IPS DF 6.9 (cell line): ENCODE data around the gene AHNAK2.
"Not testable (repeated sequence)": the region's sequence is repeated elsewhere in the genome, so short reads cannot be mapped to it uniquely, and the experiment has no call there.

ENCODE experiments used
- DNase-seq: peaks from one replicate; pipeline ENCODE4 v3.0.0-alpha.2; 2013; ENCODE audit warnings: low read depth, low spot score
- H3K27ac ChIP-seq: one replicate; pipeline ENCODE4 v1.5.1; 2013; ENCODE audit warnings: low read length, control low read depth
- H3K27me3 ChIP-seq: 2 replicates; pipeline ENCODE4 v1.6.1; 2013; ENCODE audit warnings: mild to moderate bottlenecking, low read length; ENCODE audit not compliant: control insufficient read depth, insufficient read depth
- H3K36me3 ChIP-seq: 2 replicates; pipeline ENCODE4 v1.6.1; 2013; ENCODE audit warnings: low read length; ENCODE audit not compliant: control insufficient read depth, insufficient read depth
- H3K4me1 ChIP-seq: 2 replicates; pipeline ENCODE4 v1.6.1; 2013; ENCODE audit warnings: low read length; ENCODE audit not compliant: control insufficient read depth, insufficient read depth
- H3K4me3 ChIP-seq: 2 replicates; pipeline ENCODE4 v1.5.1; 2013; ENCODE audit warnings: mild to moderate bottlenecking, low read length
- H3K9me3 ChIP-seq: 2 replicates; pipeline ENCODE4 v1.6.1; 2013; ENCODE audit warnings: low read length, inconsistent platforms; ENCODE audit not compliant: control insufficient read depth, insufficient read depth
- WGBS: extraction: QIAGEN DNeasy Blood & Tissue Kit; methylation state at CpG from one replicate; pipeline ENCODE4 v1.1.7; 2013; ENCODE audit warnings: mixed read lengths, missing lambda C conversion rate; ENCODE audit not compliant: insufficient read length, insufficient coverage; 5-methylcytosine and 5-hydroxymethylcytosine counted together

Gene AHNAK2

DNA sequence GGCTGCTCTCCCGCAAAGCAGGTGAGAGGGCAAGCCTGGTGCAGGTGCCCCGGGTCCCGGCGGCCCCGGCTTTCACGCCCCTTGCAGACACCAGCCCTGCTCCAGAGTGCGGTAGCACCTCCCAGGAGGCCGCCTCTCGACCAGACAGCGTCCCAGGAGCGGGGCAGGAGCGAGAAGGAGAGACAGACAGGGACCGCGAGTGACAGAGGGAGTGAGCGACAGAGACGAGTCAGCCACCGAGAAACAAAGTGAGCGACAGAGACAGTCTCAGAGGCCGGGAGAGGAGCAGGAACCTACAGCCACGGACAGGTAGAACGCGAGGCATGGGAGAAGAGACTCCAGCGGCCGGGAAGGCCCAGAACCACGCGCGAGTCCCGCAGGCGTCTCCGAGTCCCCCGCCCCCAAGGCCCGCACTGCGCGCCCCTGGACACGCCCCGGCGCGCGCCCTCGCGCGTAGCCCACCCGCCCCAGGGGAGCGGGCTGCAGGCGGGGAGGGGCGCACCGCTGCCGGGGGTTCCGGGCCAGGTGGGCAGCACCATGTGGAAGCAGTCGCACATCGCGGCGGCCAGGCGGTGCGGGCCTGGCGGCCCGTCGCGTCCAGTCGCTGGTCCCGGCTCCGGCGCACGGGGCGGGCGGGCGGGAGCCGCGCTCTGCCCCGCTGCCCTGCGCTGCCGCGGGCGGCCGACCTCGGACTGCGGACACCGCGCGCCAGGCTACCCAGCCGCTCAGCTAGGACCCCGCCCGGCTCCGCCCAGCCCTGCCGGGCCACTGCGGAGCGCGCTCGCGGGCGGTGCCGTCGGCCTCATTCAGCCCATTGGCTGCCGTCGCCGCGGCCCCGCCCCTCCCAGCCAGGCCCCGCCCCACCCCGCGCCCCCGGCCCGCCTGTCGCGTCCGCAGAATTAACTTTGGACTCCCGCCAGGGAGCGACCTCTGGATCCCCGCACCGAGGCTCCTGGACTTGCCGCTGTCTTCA, at the start of gene AHNAK2:
Gene AHNAK2, minus strand, starts transcription at position 694 of the 973 bp plus-strand sequence. Its CDS starts 137 bp downstream, at position 557.
- DNase-seq = peak; percentile 54
- Histone ChIP-seq H3K36me3 (no peaks in the 10 kb centered on the region), H3K27ac (no peak within 1 kb of the TSS), H3K4me3 (peak within 1 kb of the TSS; percentile 54), H3K4me1 (no peaks in the 10 kb centered on the region), H3K27me3 (peaks cover 16% of the 10 kb centered on the region; the same call in 1 of the 2 replicates), H3K9me3 (no peaks in the 10 kb centered on the region)
- no CpG with 5 or more reads among the region's 111 CpGs for WGBS

GRCh38 chr14:105027718-105028117, 49.5 kb upstream of the AHNAK2 start:
- H3K9me3 ChIP-seq, DNase-seq, H3K36me3 ChIP-seq, H3K4me3 ChIP-seq, H3K27ac ChIP-seq, H3K27me3 ChIP-seq, H3K4me1 ChIP-seq: not testable (repeated sequence)
- WGBS = no CpG with 5 or more reads among the region's 4 CpGs

GRCh38 chr14:105026802-105027563, 48.8 kb upstream of the AHNAK2 start:
- H3K4me3 ChIP-seq = no peak overlapping the region
- DNase-seq = no peak
- no peaks in the 10 kb centered on the region for H3K36me3 ChIP-seq
- H3K9me3 ChIP-seq = no peaks in the 10 kb centered on the region
- H3K27ac ChIP-seq = no peak overlapping the region
- no peaks in the 10 kb centered on the region for H3K27me3 ChIP-seq
- no CpG with 5 or more reads among the region's 1 CpG for WGBS
- H3K4me1 ChIP-seq = no peaks in the 10 kb centered on the region

DNA sequence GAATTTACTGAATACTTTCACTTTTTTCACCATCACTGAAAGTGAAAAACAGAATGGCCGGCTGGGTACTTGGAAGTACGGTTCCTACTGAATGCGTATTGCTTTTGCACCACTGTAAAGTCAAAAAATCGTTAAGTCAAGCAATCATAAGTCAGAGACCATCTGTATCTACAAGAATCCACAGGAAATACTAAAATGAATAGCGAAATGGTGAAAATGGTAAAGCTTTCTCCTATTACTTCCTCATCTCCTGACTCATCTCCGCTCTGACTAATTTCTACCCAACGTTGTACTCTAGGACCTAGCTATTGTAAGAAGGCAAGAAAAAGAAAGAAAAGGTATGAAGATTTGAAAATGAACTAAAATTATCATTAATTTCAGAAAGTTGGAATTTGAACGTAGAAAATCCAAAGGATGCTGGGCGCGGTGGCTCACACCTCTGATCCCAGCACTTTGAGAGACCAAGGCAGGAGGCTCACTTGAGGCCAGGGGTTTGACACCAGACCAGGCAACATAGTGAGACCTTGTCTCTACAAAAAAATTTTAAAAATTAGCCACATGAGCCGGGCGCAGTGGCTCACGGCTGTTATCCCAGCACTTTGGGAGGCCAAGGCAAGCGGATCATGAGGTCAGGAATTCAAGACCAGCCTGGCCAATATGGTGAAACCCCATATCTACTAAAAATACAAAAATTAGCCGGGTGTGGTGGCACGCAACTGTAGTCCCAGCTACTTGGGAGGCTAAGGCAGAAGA, 48.0 kb upstream of the AHNAK2 start:
- no peak for DNase-seq
- Histone ChIP-seq H3K36me3 (no peaks in the 10 kb centered on the region), H3K27ac (no peak overlapping the region), H3K4me3 (no peak overlapping the region), H3K4me1 (no peaks in the 10 kb centered on the region), H3K9me3 (no peaks in the 10 kb centered on the region), H3K27me3 (no peaks in the 10 kb centered on the region)
- no CpG with 5 or more reads among the region's 16 CpGs for WGBS

- no peak for DNase-seq
- no CpG with 5 or more reads among the region's 6 CpGs for WGBS
- H3K27me3 ChIP-seq = no peaks in the 10 kb centered on the region
- H3K4me3 ChIP-seq = no peak overlapping the region
- no peaks in the 10 kb centered on the region for H3K4me1 ChIP-seq
- no peaks in the 10 kb centered on the region for H3K36me3 ChIP-seq
- H3K9me3 ChIP-seq = no peaks in the 10 kb centered on the region
- no peak overlapping the region for H3K27ac ChIP-seq
Observed at GRCh38 chr14:105025429-105025828, 47.3 kb upstream of the AHNAK2 start.

GRCh38 chr14:105023791-105024480, 45.8 kb upstream of the AHNAK2 start:
- Histone ChIP-seq H3K36me3 (no peaks in the 10 kb centered on the region), H3K27me3 (no peaks in the 10 kb centered on the region), H3K27ac (no peak overlapping the region), H3K4me1 (no peaks in the 10 kb centered on the region; the same call in 1 of the 2 replicates), H3K9me3 (no peaks in the 10 kb centered on the region), H3K4me3 (no peak overlapping the region)
- WGBS = no CpG with 5 or more reads among the region's 4 CpGs
- no peak for DNase-seq

GRCh38 chr14:105023144-105023543, 45.0 kb upstream of the AHNAK2 start:
- no peaks in the 10 kb centered on the region; the same call in 1 of the 2 replicates for H3K4me1 ChIP-seq

DNA sequence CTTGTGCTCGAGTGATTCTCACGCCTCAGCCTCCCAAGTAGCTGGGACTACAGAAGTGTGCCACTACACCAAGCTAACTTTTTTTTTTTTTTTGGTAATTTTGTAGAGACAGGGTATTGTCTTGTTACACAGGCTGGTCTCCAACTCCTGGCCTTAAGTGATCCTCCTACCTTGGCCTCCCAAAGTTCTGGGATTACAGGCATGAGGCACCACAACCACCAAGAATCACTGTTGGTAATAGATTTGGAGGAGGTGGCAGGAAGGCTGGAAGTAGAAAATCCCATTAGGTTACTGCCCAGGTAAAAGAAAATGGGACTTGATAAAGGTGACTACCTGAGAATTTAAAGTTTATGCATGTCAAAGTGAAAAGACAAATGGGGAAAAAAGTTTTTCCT, 44.1 kb upstream of the AHNAK2 start:
- DNase-seq = no peak
- WGBS = no CpG with 5 or more reads among the region's 2 CpGs
- H3K27me3 ChIP-seq = no peaks in the 10 kb centered on the region
- H3K9me3 ChIP-seq = no peaks in the 10 kb centered on the region
- no peaks in the 10 kb centered on the region; the same call in 1 of the 2 replicates for H3K4me1 ChIP-seq
- no peak overlapping the region for H3K4me3 ChIP-seq
- no peak overlapping the region for H3K27ac ChIP-seq
- H3K36me3 ChIP-seq = no peaks in the 10 kb centered on the region

More at GRCh38 chr14:105023144-105023543, 45.0 kb upstream of the AHNAK2 start:
- no peak overlapping the region for H3K27ac ChIP-seq
- no peaks in the 10 kb centered on the region for H3K9me3 ChIP-seq
- no peak overlapping the region for H3K4me3 ChIP-seq
- DNase-seq = no peak
- WGBS = no CpG with 5 or more reads among the region's 11 CpGs
- no peaks in the 10 kb centered on the region for H3K36me3 ChIP-seq
- no peaks in the 10 kb centered on the region for H3K27me3 ChIP-seq

DNA sequence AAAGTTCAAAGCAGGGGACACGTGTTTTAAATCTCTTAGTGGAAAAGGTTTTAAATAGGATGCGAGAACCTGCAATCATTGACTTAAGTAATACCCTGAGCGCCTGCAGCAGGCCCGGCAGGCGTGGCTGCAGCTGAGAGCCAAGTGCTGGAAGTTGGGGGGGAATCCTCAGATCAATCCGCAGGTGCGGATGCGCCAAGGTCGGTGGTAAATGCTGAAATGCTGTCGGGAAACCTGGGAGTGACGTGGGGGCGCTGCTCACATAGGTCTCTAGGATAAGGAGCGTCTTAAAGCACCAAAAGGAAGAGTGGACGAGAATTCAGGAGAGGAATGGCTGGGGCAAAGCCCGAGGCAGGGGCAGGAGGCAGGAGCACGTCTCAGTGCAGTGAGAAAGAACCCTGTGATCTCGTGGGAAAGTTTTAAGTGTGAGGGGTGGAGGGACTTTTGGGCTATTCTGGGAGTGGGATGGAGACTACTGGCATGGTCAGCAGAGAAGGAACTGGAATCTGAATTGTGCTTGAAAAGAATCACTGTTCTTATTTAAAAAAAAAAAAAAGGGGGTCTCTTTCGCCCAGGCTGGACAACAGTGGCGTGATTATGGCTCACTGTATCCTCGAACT, 43.6 kb upstream of the AHNAK2 start:
- WGBS = no CpG with 5 or more reads among the region's 20 CpGs
- DNase-seq = no peak

More for the DNA sequence above, 43.6 kb upstream of the AHNAK2 start:
- H3K4me1 ChIP-seq = no peaks in the 10 kb centered on the region; the same call in 1 of the 2 replicates
- H3K27ac ChIP-seq = no peak overlapping the region
- H3K36me3 ChIP-seq = no peaks in the 10 kb centered on the region
- peak overlapping the region; percentile 45 for H3K4me3 ChIP-seq
- no peaks in the 10 kb centered on the region for H3K27me3 ChIP-seq
- no peaks in the 10 kb centered on the region for H3K9me3 ChIP-seq
